SH-SY5Y (cell line): ENCODE results near the gene NMUR1.

Experiments
- GATA2 ChIP-seq: IDR thresholded peaks from 2 replicates; pipeline ENCODE4 v1.6.1; 2011; ENCODE audit warnings: mild to moderate bottlenecking, low read depth, low read length
- GATA3 ChIP-seq: IDR thresholded peaks from 2 replicates; pipeline ENCODE4 v1.6.1; 2011; ENCODE audit warnings: low read depth, mild to moderate bottlenecking, low read length, moderate library complexity

GRCh38 chr2:231531883-231532755, 1.9 kb upstream of the NMUR1 start:
- TF ChIP-seq GATA2 (no peak), GATA3 (no peak)
